GM12878 (cell line): ENCODE results near the gene MARCHF2. TPM values are rescaled to one million over a fixed set of nuclear protein-coding genes. Genes with fewer than 3 reads are reported as not detected.

Experiments
- ATAC-seq: fragments of 200-7000 bp; cut with Tn5 transposase; 3 replicates; pipeline ENCODE4 v1.9.1; 2020; ENCODE audit warnings: mild to moderate bottlenecking, moderate library complexity
- Bru-seq: library from RNA; stranded (reverse); fragments of 400-500 nt; gene quantifications from one replicate; lab custom pipeline; 2021; lab: Mats Ljungman, UMichigan
- BruChase-seq, 2 experiments: library from RNA; stranded (reverse); fragments of 400-500 nt; gene quantifications; one replicate each; lab custom pipeline; 2021; lab: Mats Ljungman, UMichigan
- BruUV-seq: library from RNA; stranded (reverse); fragments of 400-500 nt; replicated peaks from 2 replicates; lab custom pipeline; 2021; lab: Mats Ljungman, UMichigan
- CTCF ChIA-PET: fragments of 300-600 bp; sonication (Branson Sonifier 250); formaldehyde crosslinking; extraction: SDS; loops from one replicate; lab custom pipeline; 2021; ENCODE audit warnings: inconsistent platforms; lab: Yijun Ruan, JAX
- POLR2A ChIA-PET: fragments of 350-600 bp; formaldehyde crosslinking; extraction: SDS; loops from one replicate; lab custom pipeline; 2021; ENCODE audit warnings: inconsistent platforms; lab: Charles Lee
- RAD21 ChIA-PET: fragments of 300-600 bp; sonication (Branson Sonifier 250); formaldehyde crosslinking; loops from one replicate; lab custom pipeline; 2023; ENCODE audit warnings: antibody characterized with exemption; ENCODE audit not compliant: unreplicated experiment; lab: Charles Lee
- SMC1A ChIA-PET: fragments of 300-600 bp; sonication (Branson Sonifier 250); formaldehyde crosslinking; loops from one replicate; lab custom pipeline; 2023; ENCODE audit not compliant: unreplicated experiment, uncharacterized antibody; lab: Charles Lee
- DNase-seq: peaks from one replicate; pipeline ENCODE4 v3.0.0-alpha.2; 2011; ENCODE audit warnings: low read depth, low spot score
- FAIRE-seq: peaks from 3 replicates; lab custom pipeline; 2011; peaks lifted over from hg19 to GRCh38; lab: Jason Lieb, UNC
- H2AFZ ChIP-seq: 2 replicates; pipeline ENCODE4 v1.6.0; 2011; ENCODE audit warnings: low read depth, low read length, control low read depth; ENCODE audit not compliant: control insufficient read depth
- H3K27ac ChIP-seq: 2 replicates; pipeline ENCODE4 v1.5.1; 2011; ENCODE audit warnings: control low read depth; ENCODE audit not compliant: control insufficient read depth, insufficient read depth
- H3K27me3 ChIP-seq, 2 experiments: replicated peaks in 1 of 2; 2 replicates each; pipeline versions ENCODE4 v1.6.0 to v1.6.1; 2011; ENCODE audit warnings: low read length in 1 of 2; ENCODE audit not compliant: control insufficient read depth in 2 of 2, insufficient read depth in 2 of 2
- H3K36me3 ChIP-seq, 2 experiments: 2 replicates each; pipeline ENCODE4 v1.5.1; 2011; ENCODE audit warnings: low read length in 1 of 2; ENCODE audit not compliant: control insufficient read depth in 2 of 2, insufficient read depth in 2 of 2
- H3K4me1 ChIP-seq: 2 replicates; pipeline ENCODE4 v1.6.1; 2011; ENCODE audit warnings: mild to moderate bottlenecking, low read length, moderate library complexity, mixed read lengths; ENCODE audit not compliant: control insufficient read depth, insufficient read depth
- H3K4me2 ChIP-seq: 2 replicates; pipeline ENCODE4 v1.6.0; 2011; ENCODE audit warnings: control low read depth; ENCODE audit not compliant: control insufficient read depth, insufficient read depth
- H3K4me3 ChIP-seq: fragments of 200-600 bp; sonication (generic); 2 replicates; pipeline ENCODE4 v1.5.1; 2016
- H3K79me2 ChIP-seq: 2 replicates; pipeline ENCODE4 v1.6.0; 2011; ENCODE audit warnings: low read length; ENCODE audit not compliant: control insufficient read depth, insufficient read depth
- H3K9ac ChIP-seq: 2 replicates; pipeline ENCODE4 v1.8.0; 2011; ENCODE audit warnings: low read length, control low read depth, mixed read lengths; ENCODE audit not compliant: control insufficient read depth, insufficient read depth
- H3K9me3 ChIP-seq: replicated peaks from 3 replicates; pipeline ENCODE4 v1.5.1; 2011; ENCODE audit warnings: mild to moderate bottlenecking, low read length; ENCODE audit not compliant: control insufficient read depth, insufficient read depth
- H4K20me1 ChIP-seq: 2 replicates; pipeline ENCODE4 v1.6.0; 2011; ENCODE audit not compliant: control insufficient read depth, insufficient read depth
- ASH2L ChIP-seq: fragments of 300-600, 200-600 bp; sonication (generic); IDR thresholded peaks from 2 replicates; pipeline ENCODE4 v1.6.1; 2017; ENCODE audit warnings: low read depth, mild to moderate bottlenecking, borderline replicate concordance
- BCL11A ChIP-seq: IDR thresholded peaks from 2 replicates; pipeline ENCODE4 v1.6.1; 2011; ENCODE audit warnings: low read depth, low read length
- CEBPB ChIP-seq, 2 experiments: fragments of 150-350 bp in 1 of 2; IDR thresholded peaks; 2 replicates each; pipeline ENCODE4 v1.6.1; 2012 to 2014; ENCODE audit warnings: low read depth in 2 of 2, low read length in 2 of 2, borderline replicate concordance in 1 of 2, inconsistent platforms in 1 of 2
- CHD2 ChIP-seq: IDR thresholded peaks from 2 replicates; pipeline ENCODE4 v1.6.1; 2011; ENCODE audit warnings: low read depth, low read length, improper control_type of control experiment, borderline replicate concordance
- DPF2 ChIP-seq: fragments of 450-650 bp; IDR thresholded peaks from 2 replicates; pipeline ENCODE4 v1.6.1; 2017; ENCODE audit warnings: mild to moderate bottlenecking
- FOXM1 ChIP-seq: IDR thresholded peaks from 2 replicates; pipeline ENCODE4 v1.6.1; 2012; ENCODE audit warnings: low read depth, mild to moderate bottlenecking, inconsistent platforms, low read length, moderate library complexity
- HDAC6 ChIP-seq: fragments of 200-600 bp; sonication (generic); IDR thresholded peaks from one replicate; pipeline ENCODE4 v1.8.0; 2017; ENCODE audit warnings: antibody characterized with exemption; ENCODE audit not compliant: unreplicated experiment
- IKZF1 ChIP-seq: fragments of 450-650 bp; conservative IDR thresholded peaks from 2 replicates; pipeline ENCODE4 v1.6.1; 2017; ENCODE audit warnings: antibody characterized with exemption, mild to moderate bottlenecking
- MTA2 ChIP-seq: fragments of 450-650 bp; IDR thresholded peaks from 2 replicates; pipeline ENCODE4 v1.6.1; 2016; ENCODE audit warnings: low read depth, mild to moderate bottlenecking, moderate library complexity
- MYC ChIP-seq: IDR thresholded peaks from 2 replicates; pipeline ENCODE4 v1.6.1; 2011; ENCODE audit warnings: mild to moderate bottlenecking, low read length, moderate library complexity, inconsistent platforms; ENCODE audit not compliant: insufficient read depth, insufficient replicate concordance, insufficient read length, severe bottlenecking
- PAX8 ChIP-seq: fragments of 450-650 bp; IDR thresholded peaks from 2 replicates; pipeline ENCODE4 v1.6.1; 2017; ENCODE audit warnings: mild to moderate bottlenecking, moderate library complexity
- RELA ChIP-seq: fragments of 450-650 bp; IDR thresholded peaks from 2 replicates; pipeline ENCODE4 v1.8.0; 2014; ENCODE audit warnings: borderline replicate concordance; ENCODE audit not compliant: partially characterized antibody
- SIN3A ChIP-seq: IDR thresholded peaks from 2 replicates; pipeline ENCODE4 v1.6.1; 2012; ENCODE audit warnings: low read depth, low read length, improper control_type of control experiment
- USF1 ChIP-seq: IDR thresholded peaks from 2 replicates; pipeline ENCODE4 v1.6.1; 2011; ENCODE audit warnings: borderline replicate concordance, low read depth, mild to moderate bottlenecking, moderate library complexity, mixed read lengths, low read length; ENCODE audit not compliant: insufficient read depth; ENCODE audit errors: extremely low read length
- ZNF217 ChIP-seq: fragments of 450-650 bp; IDR thresholded peaks from 2 replicates; pipeline ENCODE4 v1.6.1; 2017; ENCODE audit warnings: antibody characterized with exemption, mild to moderate bottlenecking
- ZSCAN29 ChIP-seq: fragments of 450-650 bp; IDR thresholded peaks from 2 replicates; pipeline ENCODE4 v1.6.1; 2017; ENCODE audit warnings: mild to moderate bottlenecking, moderate library complexity
- WGBS: methylation state at CpG from one replicate; pipeline ENCODE4 v1.1.6; 2016; ENCODE audit warnings: low lambda C conversion rate; ENCODE audit not compliant: insufficient replicate concordance, insufficient coverage; ENCODE audit errors: missing lambda C conversion rate; 5-methylcytosine and 5-hydroxymethylcytosine counted together
- in situ Hi-C: fragments of 300-500 bp; cut with MboI; formaldehyde crosslinking; loops from 9 replicates; pipeline ENCODE4 v1.14.3; 2018; ENCODE audit warnings: mixed read lengths
- intact Hi-C: fragments of 100-400 bp; cut with micrococcal nuclease; formaldehyde crosslinking; loops from one replicate; pipeline ENCODE4 v1.14.2; 2022; ENCODE audit not compliant: unreplicated experiment
- long read RNA-seq, 2 experiments: library from polyadenylated mRNA; unstranded; transcript quantifications; one replicate each; pipeline ENCODE4 v2.0.0, GENCODE V29; 2019 to 2020
- polyA minus RNA-seq, 3 experiments: library from RNA; depleted of rRNA, polyadenylated mRNA; stranded (reverse); fragments of >200 nt; gene quantifications; 2 replicates each; pipeline ENCODE4 v1.2.3, GENCODE V29; 2011
- polyA plus RNA-seq, 11 experiments: library from polyadenylated mRNA; depleted of rRNA in 4 of 11; unstranded in 6 of 11; stranded (reverse) in 5 of 11; fragments of >200 nt; fragmentation: Nextera tagmentation in 4 of 11; fragmentation: Illumina TruSeq in 1 of 11; extraction: Ambion mirVana in 4 of 11; extraction: Trizol in 1 of 11; gene quantifications; 1 replicate in 1 of 11; 2 replicates in 10 of 11; pipeline versions ENCODE4 v1.2.1 to v1.2.3, GENCODE V29; 2011 to 2016; ENCODE audit warnings: inconsistent platforms in 2 of 11, missing spikeins in 2 of 11, low read depth in 1 of 11
- total RNA-seq, 4 experiments: library from RNA; depleted of rRNA in 3 of 4; stranded (reverse); fragments of >200 nt in 3 of 4; fragmentation: Illumina TruSeq in 1 of 4; extraction: Trizol in 1 of 4; gene quantifications; 2 replicates each; pipeline versions ENCODE4 v1.2.1 to v1.2.3, GENCODE V29; 2013 to 2021
- TF ChIP-seq, protein P1 (sequence below): IDR thresholded peaks from 2 replicates; pipeline ENCODE4 v1.6.1; 2012; ENCODE audit warnings: low read length, inconsistent platforms

Gene MARCHF2
- 3.2 TPM in 2 replicates for total RNA-seq (2013; cell fraction: nucleolus; rRNA removed)
- total RNA-seq (2014; rRNA removed), result 29.2 and 30.3 TPM in 2 replicates
- total RNA-seq (2014; rRNA removed; fragmentation: Illumina TruSeq; extraction: Trizol), result 7.4 TPM in 2 replicates
- total RNA-seq (2021), result 12.3 and 14.3 TPM in 2 replicates
- polyA plus RNA-seq (2011; ENCODE audit: low read depth), result 4.3 TPM
- 1.8 and 4.7 TPM in 2 replicates for polyA plus RNA-seq (2011; rRNA removed)
- 11.0 and 18.5 TPM in 2 replicates for polyA plus RNA-seq (2011; cell fraction: cytosol; rRNA removed)
- 7.0 and 10.3 TPM in 2 replicates for polyA plus RNA-seq (2011; cell fraction: nucleus; rRNA removed)
- polyA plus RNA-seq (2012), result 9.5 and 13.0 TPM in 2 replicates
- polyA plus RNA-seq (2014; fragmentation: Illumina TruSeq; extraction: Trizol), result 3.3 and 5.9 TPM in 2 replicates
- polyA plus RNA-seq (2014; fragmentation: Nextera tagmentation; extraction: Ambion mirVana), result 1 to 10 TPM; 1.6 to 2.8 TPM
- polyA plus RNA-seq (2014; rRNA removed), result 14.9 and 23.3 TPM in 2 replicates
- 10 to 100 TPM; 15.5 to 16.4 TPM for polyA plus RNA-seq (2016; fragmentation: Nextera tagmentation; extraction: Ambion mirVana)
- polyA minus RNA-seq (2011; rRNA and poly(A)+ RNA removed), result 2.3 and 8.2 TPM in 2 replicates
- polyA minus RNA-seq (2011; cell fraction: cytosol; rRNA and poly(A)+ RNA removed), result 3.5 and 4.8 TPM in 2 replicates
- polyA minus RNA-seq (2011; cell fraction: nucleus; rRNA and poly(A)+ RNA removed), result 1.3 and 2.4 TPM in 2 replicates
- Bru-seq, nascent RNA, result percentile 42 among the genes with signal in this experiment
- BruChase-seq, experiment 1, labeled RNA remaining after a 6-hour chase, result percentile 40 among the genes with signal in this experiment
- BruChase-seq, experiment 2, labeled RNA remaining after a 2-hour chase, result percentile 38 among the genes with signal in this experiment
- long read RNA-seq, experiment 1, partial matches to known transcripts, result 0 of 1 reads
- long read RNA-seq, experiment 1, other reads (novel, unspliced or antisense), result 1 of 1 reads
- long read RNA-seq, experiment 2, result 0 reads

GRCh38 chr19:8412783-8413628 is at the start of gene MARCHF2:
TSS of gene MARCHF2 (plus strand) at chr19:8413305. CDS start at chr19:8421841, 8,536 bp downstream.
- H3K9ac ChIP-seq, result peak within 1 kb of the TSS; percentile 74
- peak within 1 kb of the TSS; percentile 89 for H3K4me2 ChIP-seq
- SMC1A ChIA-PET, result interaction anchor here (0.8 to 1.4 kb wide), 5 partner anchors 21 to 164 kb away, joined by 3 to 5 read pairs (median 3); partner anchors contain the start of gene MYO1F
- RAD21 ChIA-PET, result interaction anchor here (0.6 to 2.8 kb wide), 22 partner anchors 15 to 469 kb away, joined by 3 to 23 read pairs (median 4); partner anchors contain the start of genes HNRNPM, MYO1F, RAB11B and ZNF414
- CTCF ChIA-PET, result interaction anchor here (0.6 to 5.8 kb wide), 23 partner anchors 10 to 166 kb away, joined by 3 to 73 read pairs (median 4); partner anchors contain the start of genes HNRNPM, MYO1F, RAB11B and ZNF414
- in situ Hi-C loops, result no loop called here
- BruUV-seq, result no TSS peak
- H3K36me3 ChIP-seq, result no peaks in the 10 kb centered on the region
- peak within 1 kb of the TSS; percentile 77 for H3K4me3 ChIP-seq
- intact Hi-C loops, result loop anchor here (2.0 to 5.0 kb wide), 2 partner anchors 94 to 164 kb away; partner anchors contain the start of gene MYO1F
- H3K9me3 ChIP-seq, result no peaks in the 10 kb centered on the region
- WGBS, result 7% methylated on average over 53 of the region's 89 CpGs
- peak within 1 kb of the TSS; percentile 84 for H2AFZ ChIP-seq
- H3K27ac ChIP-seq, result no peak within 1 kb of the TSS; the same call in 1 of the 2 replicates
- H3K4me1 ChIP-seq, result peaks cover 4% of the 10 kb centered on the region; the same call in 1 of the 2 replicates
- FAIRE-seq, result peak; percentile 84
- peak; percentile 100 for ATAC-seq
- H3K79me2 ChIP-seq, result no peaks in the 10 kb centered on the region
- no peaks in the 10 kb centered on the region for H4K20me1 ChIP-seq
- POLR2A ChIA-PET, result interaction anchor here (0.5 to 4.8 kb wide), 8 partner anchors 8 to 200 kb away, joined by 3 to 14 read pairs (median 4); partner anchors contain the start of genes HNRNPM and RAB11B
- peak; percentile 73 for DNase-seq
- no peaks in the 10 kb centered on the region for H3K27me3 ChIP-seq
- 0 out of 2 replicates have a peak, but pooled peaks have one; percentile 62 for TF ChIP-seq ZNF217
- TF ChIP-seq RELA, result no peak
- TF ChIP-seq, protein P1, sequence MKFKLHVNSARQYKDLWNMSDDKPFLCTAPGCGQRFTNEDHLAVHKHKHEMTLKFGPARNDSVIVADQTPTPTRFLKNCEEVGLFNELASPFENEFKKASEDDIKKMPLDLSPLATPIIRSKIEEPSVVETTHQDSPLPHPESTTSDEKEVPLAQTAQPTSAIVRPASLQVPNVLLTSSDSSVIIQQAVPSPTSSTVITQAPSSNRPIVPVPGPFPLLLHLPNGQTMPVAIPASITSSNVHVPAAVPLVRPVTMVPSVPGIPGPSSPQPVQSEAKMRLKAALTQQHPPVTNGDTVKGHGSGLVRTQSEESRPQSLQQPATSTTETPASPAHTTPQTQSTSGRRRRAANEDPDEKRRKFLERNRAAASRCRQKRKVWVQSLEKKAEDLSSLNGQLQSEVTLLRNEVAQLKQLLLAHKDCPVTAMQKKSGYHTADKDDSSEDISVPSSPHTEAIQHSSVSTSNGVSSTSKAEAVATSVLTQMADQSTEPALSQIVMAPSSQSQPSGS, result no peak
- no peak for TF ChIP-seq BCL11A
- peak; percentile 60 for TF ChIP-seq IKZF1
- TF ChIP-seq CHD2, result peak; percentile 92
- no peak for TF ChIP-seq ASH2L
- TF ChIP-seq FOXM1, result no peak
- no peak for TF ChIP-seq SIN3A
- TF ChIP-seq CEBPB (IDR thresholded peaks at IDR 0.05; ENCODE audit: borderline replicate concordance in 1 of 2, low read depth in 2 of 2, low read length in 2 of 2), result no peak
- TF ChIP-seq DPF2, result peak; percentile 93
- TF ChIP-seq ZSCAN29, result no peak
- no peak for TF ChIP-seq MYC
- TF ChIP-seq HDAC6, result no peak
- no peak for TF ChIP-seq PAX8
- TF ChIP-seq USF1, result no peak
- no peak for TF ChIP-seq MTA2
